ENCODE measurements around the gene BMP8B. TPM values are rescaled to one million over a fixed set of nuclear protein-coding genes. Genes with fewer than 3 reads are reported as not detected.
"Not testable (repeated sequence)": the region's sequence is repeated elsewhere in the genome, so short reads cannot be mapped to it uniquely, and the experiment has no call there.

Gene BMP8B
- total and polyA plus RNA-seq, 2 experiments from 2014 or later = 3.1 to 7.6 TPM

- no peak for DNase-seq (ENCODE audit: low spot score)
- no peaks in the 10 kb centered on the region for H3K79me2 ChIP-seq
- 63% methylated on average over 5 of the region's 5 CpGs for WGBS (ENCODE audit: low lambda C conversion rate, missing lambda C conversion rate)
- no peak overlapping the region for H3K27ac ChIP-seq
- no peaks in the 10 kb centered on the region for H3K9me2 ChIP-seq (replicated peaks; ENCODE audit: insufficient read depth)
- no peaks in the 10 kb centered on the region for H3K27me3 ChIP-seq
- no peak overlapping the region for H3K4me3 ChIP-seq
- H3K4me1 ChIP-seq (ENCODE audit: insufficient read depth) = peaks cover 19% of the 10 kb centered on the region
- TF ChIP-seq CTCF (IDR thresholded peaks at IDR 0.05; ENCODE audit: poor library complexity) (no peak), EZH2 (IDR thresholded peaks at IDR 0.05; ENCODE audit: borderline replicate concordance) (no peak), EZH2phosphoT487 (IDR thresholded peaks at IDR 0.05; ENCODE audit: low read depth, severe bottlenecking, unreplicated experiment) (no peak)
- no peaks in the 10 kb centered on the region for H3K9me3 ChIP-seq (ENCODE audit: low read depth)
- no peaks in the 10 kb centered on the region for H3K36me3 ChIP-seq (replicated peaks; ENCODE audit: insufficient read depth, low read depth)
- no peak overlapping the region for H2AFZ ChIP-seq
- no peak overlapping the region for H3K4me2 ChIP-seq
- no peaks in the 10 kb centered on the region for H4K20me1 ChIP-seq (ENCODE audit: insufficient read depth, poor library complexity, severe bottlenecking)
These were observed 33.5 kb upstream of the BMP8B start for GRCh38 chr1:39822146-39822545.

DNA sequence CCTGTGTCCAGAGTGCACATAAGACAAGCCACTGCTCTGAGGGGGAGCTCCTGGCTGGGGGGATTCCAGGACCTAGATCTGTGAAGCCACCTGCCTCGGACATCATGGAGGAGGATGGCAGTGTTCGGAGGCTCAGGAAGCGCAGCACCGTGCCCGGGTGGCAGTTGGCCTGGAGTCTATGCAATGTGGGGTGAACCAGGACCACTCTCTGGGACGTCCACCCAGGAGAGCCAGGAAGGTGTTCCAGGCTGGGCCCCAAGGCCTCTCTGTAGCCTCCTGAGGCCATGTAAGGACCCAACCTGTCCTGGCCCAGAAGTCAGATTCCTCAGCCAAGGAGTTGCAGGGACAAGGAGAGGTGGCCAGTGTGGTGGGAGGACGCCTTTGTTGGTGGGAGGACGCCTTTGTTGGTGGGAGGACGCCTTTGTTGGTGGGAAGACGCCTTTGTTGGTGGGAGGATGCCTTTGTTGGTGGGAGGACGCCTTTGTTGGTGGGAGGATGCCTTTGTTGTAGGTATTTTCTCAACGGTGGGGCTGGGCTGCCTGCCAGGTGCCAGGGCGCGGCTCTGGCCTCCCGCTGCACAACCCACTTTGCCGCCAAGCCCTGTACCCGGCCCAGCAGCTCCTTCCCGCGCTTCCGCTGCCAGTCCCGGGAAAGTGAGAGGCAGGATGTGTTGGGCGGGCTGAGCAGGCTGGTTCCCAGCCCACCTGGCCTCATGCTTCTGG, 30.6 kb upstream of the BMP8B start:
- no peaks in the 10 kb centered on the region for H3K27me3 ChIP-seq
- no peaks in the 10 kb centered on the region for H3K4me1 ChIP-seq (ENCODE audit: insufficient read depth)
- no peak overlapping the region for H2AFZ ChIP-seq
- no peaks in the 10 kb centered on the region for H3K79me2 ChIP-seq
- no peak for TF ChIP-seq EZH2 (IDR thresholded peaks at IDR 0.05; ENCODE audit: borderline replicate concordance)
- no peak for TF ChIP-seq EZH2phosphoT487 (IDR thresholded peaks at IDR 0.05; ENCODE audit: low read depth, severe bottlenecking, unreplicated experiment)
- TF ChIP-seq CTCF (IDR thresholded peaks at IDR 0.05; ENCODE audit: poor library complexity) = no peak
- no peak overlapping the region for H3K4me3 ChIP-seq
- H3K9me2 ChIP-seq (replicated peaks; ENCODE audit: insufficient read depth) = no peaks in the 10 kb centered on the region
- 92% methylated on average over 22 of the region's 22 CpGs for WGBS (ENCODE audit: low lambda C conversion rate, missing lambda C conversion rate)
- no peaks in the 10 kb centered on the region for H4K20me1 ChIP-seq (ENCODE audit: insufficient read depth, poor library complexity, severe bottlenecking)
- no peak overlapping the region for H3K27ac ChIP-seq
- H3K9me3 ChIP-seq (ENCODE audit: low read depth) = no peaks in the 10 kb centered on the region
- no peak overlapping the region for H3K4me2 ChIP-seq
- DNase-seq (ENCODE audit: low spot score) = no peak
- no peaks in the 10 kb centered on the region for H3K36me3 ChIP-seq (replicated peaks; ENCODE audit: insufficient read depth, low read depth)

- no peak overlapping the region for H3K27ac ChIP-seq
- H2AFZ ChIP-seq = no peak overlapping the region
- H3K27me3 ChIP-seq = no peaks in the 10 kb centered on the region
- H3K79me2 ChIP-seq = no peaks in the 10 kb centered on the region
- WGBS (ENCODE audit: low lambda C conversion rate, missing lambda C conversion rate) = 96% methylated on average over 2 of the region's 2 CpGs
- H3K36me3 ChIP-seq (replicated peaks; ENCODE audit: insufficient read depth, low read depth) = no peaks in the 10 kb centered on the region
- H3K4me2 ChIP-seq = no peak overlapping the region
- no peak overlapping the region for H3K4me3 ChIP-seq
- no peaks in the 10 kb centered on the region for H4K20me1 ChIP-seq (ENCODE audit: insufficient read depth, poor library complexity, severe bottlenecking)
- H3K9me3 ChIP-seq (ENCODE audit: low read depth) = no peaks in the 10 kb centered on the region
- H3K4me1 ChIP-seq (ENCODE audit: insufficient read depth) = no peaks in the 10 kb centered on the region
- no peak for DNase-seq (ENCODE audit: low spot score)
- H3K9me2 ChIP-seq (replicated peaks; ENCODE audit: insufficient read depth) = no peaks in the 10 kb centered on the region
- no peak for TF ChIP-seq EZH2 (IDR thresholded peaks at IDR 0.05; ENCODE audit: borderline replicate concordance)
- no peak for TF ChIP-seq CTCF (IDR thresholded peaks at IDR 0.05; ENCODE audit: poor library complexity)
- no peak for TF ChIP-seq EZH2phosphoT487 (IDR thresholded peaks at IDR 0.05; ENCODE audit: low read depth, severe bottlenecking, unreplicated experiment)
These were observed 29.8 kb upstream of the BMP8B start for GRCh38 chr1:39818482-39818881.

- not testable (repeated sequence) for H3K4me1 ChIP-seq (ENCODE audit: insufficient read depth); H4K20me1 ChIP-seq (ENCODE audit: insufficient read depth, poor library complexity, severe bottlenecking); H3K36me3 ChIP-seq (replicated peaks; ENCODE audit: insufficient read depth, low read depth); H3K4me2 ChIP-seq; H3K27me3 ChIP-seq; H2AFZ ChIP-seq; H3K4me3 ChIP-seq; H3K9me2 ChIP-seq (replicated peaks; ENCODE audit: insufficient read depth); H3K79me2 ChIP-seq; H3K9me3 ChIP-seq (ENCODE audit: low read depth); H3K27ac ChIP-seq
- DNase-seq (ENCODE audit: low spot score) = peak; percentile 35
- 74% methylated on average over 18 of the region's 24 CpGs for WGBS (ENCODE audit: low lambda C conversion rate, missing lambda C conversion rate)
These were observed 28.6 kb upstream of the BMP8B start for GRCh38 chr1:39817091-39817932.

Measured in hepatocyte (in vitro differentiated cells).